Measurements from ENCODE around the gene NAA16.

Gene NAA16

GRCh38 chr13:41307884-41308640, 3.0 kb upstream of the NAA16 start:
- Histone ChIP-seq H3K4me2 (ENCODE audit: low read depth, low read length) (no peak overlapping the region), H2AFZ (ENCODE audit: low read length) (no peak overlapping the region), H3K27me3 (replicated peaks; ENCODE audit: insufficient read depth, low read length) (no peaks in the 10 kb centered on the region), H3K4me1 (ENCODE audit: low read length) (no peaks in the 10 kb centered on the region), H3K9me3 (replicated peaks; ENCODE audit: insufficient read depth, low read length) (no peaks in the 10 kb centered on the region), H3K9me2 (replicated peaks; ENCODE audit: insufficient read depth, low read length) (no peaks in the 10 kb centered on the region), H3F3A (ENCODE audit: insufficient read depth, low read length) (0 out of 2 replicates have a peak, but pooled peaks cover 3% of the 10 kb centered on the region), H3K79me2 (ENCODE audit: low read length) (peaks cover 19% of the 10 kb centered on the region), H3K36me3 (replicated peaks; ENCODE audit: insufficient read depth, low read length) (no peaks in the 10 kb centered on the region), H3K4me3 (ENCODE audit: low read length) (no peak overlapping the region), H4K20me1 (ENCODE audit: insufficient read depth, low read length) (no peaks in the 10 kb centered on the region), H3K9ac (ENCODE audit: low read length) (no peak overlapping the region), H3K27ac (ENCODE audit: low read length) (no peak overlapping the region)
- no peak for TF ChIP-seq EZH2phosphoT487 (IDR thresholded peaks at IDR 0.05; ENCODE audit: low read length)
- no peak for TF ChIP-seq CTCF (IDR thresholded peaks at IDR 0.05; ENCODE audit: low read length)
- TF ChIP-seq EZH2 (optimal IDR thresholded peaks at IDR 0.05; ENCODE audit: low read depth, low read length), result no peak
- no peak for DNase-seq

- no peaks in the 10 kb centered on the region; the same call in 1 of the 2 replicates for H4K20me1 ChIP-seq (ENCODE audit: insufficient read depth, low read length)
- peak overlapping the region; percentile 44; the same call in 1 of the 2 replicates for H3K4me2 ChIP-seq (ENCODE audit: low read depth, low read length)
- H3K27ac ChIP-seq (ENCODE audit: low read length), result peak overlapping the region; percentile 52; the same call in 1 of the 2 replicates
- H3K9ac ChIP-seq (ENCODE audit: low read length), result peak overlapping the region; percentile 80
- H3F3A ChIP-seq (ENCODE audit: insufficient read depth, low read length), result 0 out of 2 replicates have a peak, but pooled peaks cover 3% of the 10 kb centered on the region
- DNase-seq, result peak; percentile 43
- no peaks in the 10 kb centered on the region for H3K9me3 ChIP-seq (replicated peaks; ENCODE audit: insufficient read depth, low read length)
- no peak for TF ChIP-seq EZH2 (optimal IDR thresholded peaks at IDR 0.05; ENCODE audit: low read depth, low read length)
- TF ChIP-seq EZH2phosphoT487 (IDR thresholded peaks at IDR 0.05; ENCODE audit: low read length), result no peak
- TF ChIP-seq CTCF (IDR thresholded peaks at IDR 0.05; ENCODE audit: low read length), result no peak
- no peaks in the 10 kb centered on the region for H3K36me3 ChIP-seq (replicated peaks; ENCODE audit: insufficient read depth, low read length)
- peak overlapping the region; percentile 90 for H3K4me3 ChIP-seq (ENCODE audit: low read length)
- peak overlapping the region; percentile 73 for H2AFZ ChIP-seq (ENCODE audit: low read length)
- H3K9me2 ChIP-seq (replicated peaks; ENCODE audit: insufficient read depth, low read length), result no peaks in the 10 kb centered on the region
- peaks cover 52% of the 10 kb centered on the region for H3K79me2 ChIP-seq (ENCODE audit: low read length)
- H3K4me1 ChIP-seq (ENCODE audit: low read length), result peaks cover 4% of the 10 kb centered on the region; the same call in 1 of the 2 replicates
- no peaks in the 10 kb centered on the region for H3K27me3 ChIP-seq (replicated peaks; ENCODE audit: insufficient read depth, low read length)
Measured at GRCh38 chr13:41311406-41312175, 524 bp downstream of the NAA16 start.

GRCh38 chr13:41312176-41312500, 1.1 kb downstream of the NAA16 start:
- Histone ChIP-seq H3F3A (ENCODE audit: insufficient read depth, low read length) (0 out of 2 replicates have a peak, but pooled peaks cover 3% of the 10 kb centered on the region), H3K27me3 (replicated peaks; ENCODE audit: insufficient read depth, low read length) (no peaks in the 10 kb centered on the region), H3K36me3 (replicated peaks; ENCODE audit: insufficient read depth, low read length) (no peaks in the 10 kb centered on the region), H3K27ac (ENCODE audit: low read length) (peak overlapping the region; percentile 52; the same call in 1 of the 2 replicates), H3K9me3 (replicated peaks; ENCODE audit: insufficient read depth, low read length) (no peaks in the 10 kb centered on the region), H3K9ac (ENCODE audit: low read length) (peak overlapping the region; percentile 80), H3K4me3 (ENCODE audit: low read length) (peak overlapping the region; percentile 90), H3K4me1 (ENCODE audit: low read length) (peaks cover 4% of the 10 kb centered on the region; the same call in 1 of the 2 replicates), H3K79me2 (ENCODE audit: low read length) (peaks cover 58% of the 10 kb centered on the region), H2AFZ (ENCODE audit: low read length) (peak overlapping the region; percentile 73), H4K20me1 (ENCODE audit: insufficient read depth, low read length) (no peaks in the 10 kb centered on the region; the same call in 1 of the 2 replicates), H3K4me2 (ENCODE audit: low read depth, low read length) (peak overlapping the region; percentile 44), H3K9me2 (replicated peaks; ENCODE audit: insufficient read depth, low read length) (no peaks in the 10 kb centered on the region)
- no peak for TF ChIP-seq CTCF (IDR thresholded peaks at IDR 0.05; ENCODE audit: low read length)
- TF ChIP-seq EZH2 (optimal IDR thresholded peaks at IDR 0.05; ENCODE audit: low read depth, low read length), result no peak
- no peak for TF ChIP-seq EZH2phosphoT487 (IDR thresholded peaks at IDR 0.05; ENCODE audit: low read length)
- no peak for DNase-seq
